ENCODE measurements around the gene CACNG6. TPM values are rescaled to one million over a fixed set of nuclear protein-coding genes. Genes with fewer than 3 reads are reported as not detected.

Gene CACNG6
- polyA plus RNA-seq, 1 donor (not counting 4 experiments of a cell fraction or from before 2014, with no cell fraction given): not detected

DNA sequence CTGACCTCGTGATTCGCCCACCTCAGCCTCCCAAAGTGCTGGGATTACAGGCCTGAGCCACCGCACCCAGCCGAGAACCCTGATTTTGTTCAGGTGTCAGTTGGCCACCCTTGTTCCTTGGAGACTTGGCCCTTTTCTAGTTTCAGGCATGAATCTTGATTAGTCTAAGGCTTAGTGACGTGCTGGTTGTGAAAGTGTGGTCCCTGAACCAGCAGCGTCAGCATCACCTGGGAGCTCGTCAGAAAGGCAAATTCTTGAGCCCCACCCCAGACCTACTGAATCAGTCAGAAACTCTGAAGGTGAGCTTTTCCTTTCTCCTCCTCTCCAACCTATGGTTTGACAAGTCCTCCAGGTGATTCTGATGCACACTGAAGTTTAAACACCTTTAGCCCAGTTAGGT lies 35.2 kb downstream of the CACNG6 start:
- Histone ChIP-seq H3K27me3 (ENCODE audit: control insufficient read depth, extremely low read depth, insufficient read depth, low read length) (no peaks in the 10 kb centered on the region), H3K9ac (ENCODE audit: control insufficient read depth, extremely low read depth, insufficient read depth, low read length) (no peak overlapping the region), H3K27ac (ENCODE audit: control insufficient read depth, insufficient read depth, low read length) (no peak overlapping the region), H3K4me1 (ENCODE audit: control insufficient read depth, extremely low read depth, insufficient read depth, low read length) (no peaks in the 10 kb centered on the region), H2AFZ (ENCODE audit: control insufficient read depth, low read length) (no peak overlapping the region), H4K20me1 (ENCODE audit: control insufficient read depth, extremely low read depth, insufficient read depth, low read length) (no peaks in the 10 kb centered on the region), H3K36me3 (ENCODE audit: control insufficient read depth in 2 of 2, extremely low read depth in 1 of 2, insufficient read depth in 2 of 2, low read length in 2 of 2) (no peaks in the 10 kb centered on the region), H3K9me1 (ENCODE audit: control insufficient read depth, extremely low read depth, insufficient read depth, low read length) (no peaks in the 10 kb centered on the region), H3K4me2 (ENCODE audit: control insufficient read depth, extremely low read depth, insufficient read depth, low read depth, low read length) (no peak overlapping the region), H3K4me3 (ENCODE audit: control insufficient read depth in 2 of 3, extremely low read depth in 1 of 3, insufficient read depth in 2 of 3, low read depth in 1 of 3, low read length in 3 of 3) (no peak overlapping the region), H3K9me3 (ENCODE audit: control insufficient read depth, low read depth, low read length) (no peaks in the 10 kb centered on the region), H3K79me2 (ENCODE audit: control insufficient read depth, insufficient read depth, low read length) (no peaks in the 10 kb centered on the region)
- no peak for FAIRE-seq
- dilution Hi-C loops (cut with MboI; ENCODE audit: extremely low pct_ligation_motif_present, low sequenced_read_pairs): loop anchor here (25.0 kb wide), 1 partner anchor 89 kb away; no protein-coding TSS in a partner anchor
- TF ChIP-seq EZH2 (IDR thresholded peaks at IDR 0.05; ENCODE audit: low read length) (no peak), CTCF (optimal IDR thresholded peaks at IDR 0.05 in 1 of 3, IDR thresholded peaks at IDR 0.05 in 1 of 3, conservative IDR thresholded peaks at IDR 0.05 in 1 of 3; ENCODE audit: extremely low read depth in 1 of 3, insufficient read depth in 2 of 3, low read length in 3 of 3) (no peak)
- no peak for DNase-seq (ENCODE audit: low read depth, low spot score)

GRCh38 chr19:54029301-54029700 lies 37.9 kb downstream of the CACNG6 start:
- Histone ChIP-seq H3K4me3 (ENCODE audit: control insufficient read depth in 2 of 3, extremely low read depth in 1 of 3, insufficient read depth in 2 of 3, low read depth in 1 of 3, low read length in 3 of 3) (no peak overlapping the region), H3K36me3 (ENCODE audit: control insufficient read depth in 2 of 2, extremely low read depth in 1 of 2, insufficient read depth in 2 of 2, low read length in 2 of 2) (no peaks in the 10 kb centered on the region), H3K27me3 (ENCODE audit: control insufficient read depth, extremely low read depth, insufficient read depth, low read length) (no peaks in the 10 kb centered on the region), H3K4me2 (ENCODE audit: control insufficient read depth, extremely low read depth, insufficient read depth, low read depth, low read length) (no peak overlapping the region), H3K9me1 (ENCODE audit: control insufficient read depth, extremely low read depth, insufficient read depth, low read length) (no peaks in the 10 kb centered on the region), H3K9me3 (ENCODE audit: control insufficient read depth, low read depth, low read length) (no peaks in the 10 kb centered on the region), H3K9ac (ENCODE audit: control insufficient read depth, extremely low read depth, insufficient read depth, low read length) (no peak overlapping the region), H3K27ac (ENCODE audit: control insufficient read depth, insufficient read depth, low read length) (no peak overlapping the region), H3K4me1 (ENCODE audit: control insufficient read depth, extremely low read depth, insufficient read depth, low read length) (no peaks in the 10 kb centered on the region), H3K79me2 (ENCODE audit: control insufficient read depth, insufficient read depth, low read length) (no peaks in the 10 kb centered on the region), H4K20me1 (ENCODE audit: control insufficient read depth, extremely low read depth, insufficient read depth, low read length) (no peaks in the 10 kb centered on the region), H2AFZ (ENCODE audit: control insufficient read depth, low read length) (no peak overlapping the region)
- dilution Hi-C loops (cut with MboI; ENCODE audit: extremely low pct_ligation_motif_present, low sequenced_read_pairs): loop anchor here (25.0 kb wide), 1 partner anchor 92 kb away; no protein-coding TSS in a partner anchor
- DNase-seq (ENCODE audit: low read depth, low spot score): no peak
- no peak for FAIRE-seq
- TF ChIP-seq CTCF (optimal IDR thresholded peaks at IDR 0.05 in 1 of 3, IDR thresholded peaks at IDR 0.05 in 1 of 3, conservative IDR thresholded peaks at IDR 0.05 in 1 of 3; ENCODE audit: extremely low read depth in 1 of 3, insufficient read depth in 2 of 3, low read length in 3 of 3): no peak
- no peak for TF ChIP-seq EZH2 (IDR thresholded peaks at IDR 0.05; ENCODE audit: low read length)
